SHP77 treated with DMSO at 0.1 percent for 48 hours (cell line): Measurements from ENCODE around the gene C1orf122.

Experiments used
- DNase-seq: peaks from one replicate; lab custom pipeline; 2025; lab: John Stamatoyannopoulos, UW

C1orf122 gene

GRCh38 chr1:37845049-37845646 lies 37.6 kb downstream of the C1orf122 start:
- no peak for DNase-seq

GRCh38 chr1:37845786-37846185 lies 38.2 kb downstream of the C1orf122 start:
- no peak for DNase-seq

GRCh38 chr1:37846647-37847339 lies 39.2 kb downstream of the C1orf122 start:
- no peak for DNase-seq

GRCh38 chr1:37849480-37849879 lies 41.9 kb downstream of the C1orf122 start:
- DNase-seq: no peak

- no peak for DNase-seq
These were observed 42.9 kb downstream of the C1orf122 start for GRCh38 chr1:37850352-37850955.

GRCh38 chr1:37851262-37851661 lies 43.7 kb downstream of the C1orf122 start:
- DNase-seq: no peak

GRCh38 chr1:37851782-37852210 lies 44.2 kb downstream of the C1orf122 start:
- no peak for DNase-seq

- no peak for DNase-seq
These were observed 45.6 kb downstream of the C1orf122 start for GRCh38 chr1:37853157-37853556.

- no peak for DNase-seq
These were observed 46.8 kb downstream of the C1orf122 start for GRCh38 chr1:37854406-37854805.
